ENCODE results near the gene UFD1.

Gene UFD1, protein sequence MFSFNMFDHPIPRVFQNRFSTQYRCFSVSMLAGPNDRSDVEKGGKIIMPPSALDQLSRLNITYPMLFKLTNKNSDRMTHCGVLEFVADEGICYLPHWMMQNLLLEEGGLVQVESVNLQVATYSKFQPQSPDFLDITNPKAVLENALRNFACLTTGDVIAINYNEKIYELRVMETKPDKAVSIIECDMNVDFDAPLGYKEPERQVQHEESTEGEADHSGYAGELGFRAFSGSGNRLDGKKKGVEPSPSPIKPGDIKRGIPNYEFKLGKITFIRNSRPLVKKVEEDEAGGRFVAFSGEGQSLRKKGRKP

DNA sequence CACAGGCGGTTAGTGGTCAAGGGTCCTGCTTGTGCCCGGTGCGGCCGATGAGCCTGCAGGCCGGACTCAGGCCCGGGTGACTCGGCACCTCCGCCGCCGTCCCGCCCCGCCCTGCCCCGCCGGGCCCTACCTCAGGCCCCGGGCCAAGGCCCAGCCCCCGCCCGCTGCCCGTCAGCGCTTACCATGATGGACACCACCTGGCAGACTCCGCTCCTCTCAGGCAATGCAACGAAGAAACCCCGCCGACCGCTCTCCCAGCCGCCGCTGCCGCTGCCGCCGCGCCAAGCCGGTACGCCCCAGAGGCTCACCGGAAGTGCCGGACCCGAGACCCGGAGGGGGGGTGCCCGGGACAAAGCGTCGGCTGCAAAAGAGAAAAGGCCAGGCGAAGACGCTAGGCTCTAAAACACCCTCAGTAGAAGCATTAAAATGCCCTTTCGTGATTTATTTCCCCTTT, at the start of gene UFD1:
Gene UFD1 (minus strand): TSS at position 293 of the 454 bp plus-strand sequence. CDS start 108 bp downstream, at position 185.
- peak; percentile 82 for DNase-seq (ENCODE audit: low spot score)

DNA sequence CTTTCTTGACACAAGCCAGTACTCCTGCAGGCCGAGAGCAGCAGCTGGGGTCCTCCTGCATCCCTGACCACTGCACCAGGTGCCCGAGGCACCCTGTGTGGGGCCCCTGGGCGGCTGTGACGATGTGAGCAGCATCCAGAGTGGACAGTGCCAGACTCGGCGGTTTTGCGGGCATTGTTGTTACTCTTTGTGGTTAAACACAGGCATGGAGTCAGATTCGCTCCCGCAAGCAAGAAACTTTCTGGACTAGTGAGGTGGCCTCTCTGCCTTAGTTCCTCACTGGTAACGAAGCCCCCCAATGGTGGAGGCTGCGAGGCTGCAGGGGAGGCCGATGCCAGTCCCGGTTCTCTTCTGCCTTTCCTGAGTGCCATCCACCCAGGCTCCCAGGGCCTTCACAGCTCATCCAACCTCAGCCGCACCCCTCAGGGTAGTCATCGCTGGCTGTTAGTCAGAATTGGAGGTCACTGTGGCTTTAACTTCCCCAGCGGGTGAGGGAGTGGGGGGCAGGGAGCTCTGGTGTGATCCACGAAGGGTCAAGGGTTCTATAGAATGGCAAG, 48.9 kb upstream of the UFD1 start:
- DNase-seq (ENCODE audit: low spot score): no peak

DNA sequence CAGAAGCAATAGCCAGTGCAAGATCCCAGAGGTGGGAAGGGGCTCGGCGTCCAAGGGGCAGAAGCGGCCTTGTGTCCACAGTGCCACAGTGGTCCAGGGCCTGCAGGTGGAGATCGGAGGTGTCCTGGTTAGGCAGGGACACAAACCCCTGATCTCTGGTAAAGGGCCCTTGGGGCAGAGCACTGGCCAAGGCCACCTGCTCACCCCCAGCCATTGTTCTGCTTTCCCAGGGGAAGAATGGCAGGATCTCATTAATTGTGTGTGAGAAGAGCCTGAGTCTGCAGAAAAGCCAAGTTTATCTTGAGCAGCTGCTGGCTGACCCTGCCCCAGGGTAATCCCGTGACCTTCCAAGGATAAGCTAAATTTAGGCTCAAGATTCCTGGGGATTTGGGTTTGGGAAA, 48.3 kb upstream of the UFD1 start:
- no peak for DNase-seq (ENCODE audit: low spot score)

DNA sequence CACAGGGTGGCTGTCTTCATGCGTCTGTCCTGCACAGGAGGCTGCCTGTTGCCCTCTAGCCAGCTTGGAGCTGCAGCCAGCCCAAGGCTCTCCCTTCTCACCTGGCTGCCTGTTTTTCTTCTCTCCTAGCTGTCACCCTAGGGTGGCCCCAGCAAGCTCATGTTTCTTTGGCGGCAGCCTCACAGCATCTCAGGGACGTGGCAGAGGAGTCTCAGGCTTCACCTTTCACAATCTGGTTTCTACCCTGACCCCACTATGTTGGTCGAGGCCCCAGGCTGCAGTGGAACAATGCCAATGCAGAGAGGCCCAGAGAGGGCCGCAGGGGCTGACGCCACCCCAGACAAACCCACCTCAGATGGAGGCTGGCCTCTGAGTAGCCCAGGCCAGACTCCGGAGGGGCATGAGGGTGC, 47.7 kb upstream of the UFD1 start:
- DNase-seq (ENCODE audit: low spot score): no peak

DNA sequence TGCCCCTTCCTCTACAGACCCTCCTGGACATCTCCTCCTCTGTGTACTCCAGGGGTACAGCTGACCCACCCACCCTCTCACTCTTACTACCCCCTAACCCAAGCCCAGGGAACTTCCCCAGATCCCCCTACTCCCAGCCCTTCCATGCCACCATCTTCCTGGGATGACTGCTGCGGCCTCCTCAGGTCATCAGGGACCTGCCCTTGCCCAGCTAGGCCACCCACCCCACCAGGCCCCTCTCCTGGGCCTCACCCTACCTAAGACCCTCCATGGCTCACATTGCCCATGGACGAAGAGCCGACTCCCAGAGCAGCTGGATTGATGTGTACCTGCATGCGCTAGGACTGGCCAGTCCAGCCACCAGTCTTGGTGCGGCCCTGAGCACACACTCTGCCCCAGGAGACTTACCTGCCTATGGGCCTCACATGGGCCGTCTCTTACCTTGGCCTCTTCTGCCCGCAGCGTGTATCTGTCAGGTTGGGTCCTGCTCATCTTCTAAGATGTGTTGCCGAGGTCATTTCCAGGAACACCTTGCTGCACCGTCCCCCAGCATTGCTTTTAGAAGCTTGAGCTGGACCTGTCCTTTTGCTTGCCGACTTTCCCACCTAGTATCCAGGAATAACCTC, 47.2 kb upstream of the UFD1 start:
- DNase-seq (ENCODE audit: low spot score): no peak

DNA sequence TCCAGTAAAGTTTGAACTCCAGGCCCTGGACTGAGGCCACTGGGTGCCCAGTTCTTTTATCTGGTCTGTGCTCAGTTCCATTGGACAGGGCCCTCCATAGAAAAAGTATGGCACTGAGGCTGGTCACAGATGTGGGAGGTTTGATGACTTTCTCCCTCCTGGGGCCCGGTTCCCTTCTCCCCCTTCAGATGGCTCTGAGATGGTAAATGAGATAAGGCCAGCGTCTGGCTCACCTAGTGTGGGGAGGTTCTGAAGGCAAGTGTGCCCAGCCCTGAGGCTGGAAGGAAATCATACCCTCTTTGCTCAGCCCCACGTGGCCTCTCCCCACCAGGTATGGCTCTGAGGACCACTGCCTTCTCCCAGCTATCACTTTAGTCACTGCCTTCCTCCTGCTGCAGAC, 46.7 kb upstream of the UFD1 start:
- no peak for DNase-seq (ENCODE audit: low spot score)

DNA sequence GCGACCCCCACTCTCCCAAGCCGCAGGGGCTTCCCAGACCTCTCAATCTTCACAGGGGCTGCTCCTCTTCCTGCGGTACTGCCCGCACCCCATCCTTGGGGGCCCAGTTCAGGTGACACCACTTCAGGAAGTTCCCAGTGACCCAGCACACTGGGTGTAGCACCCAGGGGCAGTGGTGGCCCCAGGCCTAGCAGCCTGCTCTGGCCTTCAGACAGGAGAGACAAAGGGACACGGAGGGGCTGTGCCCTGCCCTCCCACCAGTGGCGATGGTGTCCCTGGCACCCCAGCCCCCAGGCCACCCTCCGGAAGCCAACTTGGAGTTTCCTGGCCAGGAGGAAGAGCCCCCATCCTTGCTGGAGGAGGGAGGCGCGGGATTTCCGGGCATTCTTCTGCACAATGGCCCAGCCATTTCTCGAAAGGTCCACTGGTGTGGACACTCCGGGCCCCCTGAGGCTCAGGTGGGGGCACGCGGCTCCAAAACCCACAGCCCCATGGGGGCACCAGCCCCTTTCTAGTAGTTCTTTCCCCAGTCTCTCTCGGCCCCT, 46.2 kb upstream of the UFD1 start:
- DNase-seq (ENCODE audit: low spot score): no peak

DNA sequence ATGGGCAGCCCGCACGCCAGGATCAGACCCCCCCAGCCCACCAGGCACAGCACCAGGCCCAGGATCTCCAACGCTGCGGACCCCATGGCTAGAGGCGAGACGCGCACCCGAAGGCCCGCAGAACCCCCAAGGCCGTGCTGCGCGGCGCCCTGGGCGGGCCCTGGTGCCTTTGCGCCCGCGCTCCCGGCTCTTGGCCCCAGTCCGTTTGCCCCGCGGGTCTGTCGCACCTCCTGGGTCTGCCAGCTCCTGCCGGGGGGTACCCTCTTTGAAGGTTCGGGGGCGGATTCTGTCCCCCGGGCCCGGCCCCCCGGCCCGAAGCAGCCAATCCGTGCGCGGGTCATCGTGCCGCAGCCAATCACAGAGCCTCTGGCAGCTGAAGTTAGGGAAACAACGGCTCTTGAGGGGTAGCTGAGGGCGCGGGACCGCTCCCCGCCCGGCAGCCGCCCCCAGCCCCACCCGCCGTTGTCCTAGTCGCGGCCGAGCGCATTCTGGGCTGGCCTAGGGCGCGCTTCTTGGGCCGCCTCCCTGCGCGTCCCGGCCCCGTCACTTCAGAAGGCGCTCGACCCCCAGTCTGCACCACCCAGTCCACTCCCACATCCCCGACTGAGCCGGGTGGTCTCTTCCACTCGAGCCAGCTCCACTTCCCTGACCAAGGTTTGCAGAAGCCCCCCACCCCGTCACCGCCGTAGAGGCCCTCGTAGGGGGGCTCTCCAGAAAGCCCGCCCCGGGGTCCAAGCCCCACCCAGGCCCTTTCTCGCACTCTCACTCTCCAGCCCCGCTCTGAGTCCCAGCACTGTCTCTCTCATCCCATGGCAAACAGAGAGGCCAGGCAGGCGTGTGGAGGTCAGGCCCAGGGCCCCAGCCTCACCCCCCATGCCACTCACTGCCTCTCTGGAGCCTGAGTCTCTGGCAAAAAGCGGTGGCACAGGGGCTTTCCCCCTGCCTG, 45.5 kb upstream of the UFD1 start, which contains the start of gene CLDN5:
Gene CLDN5 (minus strand): TSS at position 241 of the 946 bp plus-strand sequence. CDS start 155 bp downstream, at position 86.
- DNase-seq (ENCODE audit: low spot score): no peak

DNA sequence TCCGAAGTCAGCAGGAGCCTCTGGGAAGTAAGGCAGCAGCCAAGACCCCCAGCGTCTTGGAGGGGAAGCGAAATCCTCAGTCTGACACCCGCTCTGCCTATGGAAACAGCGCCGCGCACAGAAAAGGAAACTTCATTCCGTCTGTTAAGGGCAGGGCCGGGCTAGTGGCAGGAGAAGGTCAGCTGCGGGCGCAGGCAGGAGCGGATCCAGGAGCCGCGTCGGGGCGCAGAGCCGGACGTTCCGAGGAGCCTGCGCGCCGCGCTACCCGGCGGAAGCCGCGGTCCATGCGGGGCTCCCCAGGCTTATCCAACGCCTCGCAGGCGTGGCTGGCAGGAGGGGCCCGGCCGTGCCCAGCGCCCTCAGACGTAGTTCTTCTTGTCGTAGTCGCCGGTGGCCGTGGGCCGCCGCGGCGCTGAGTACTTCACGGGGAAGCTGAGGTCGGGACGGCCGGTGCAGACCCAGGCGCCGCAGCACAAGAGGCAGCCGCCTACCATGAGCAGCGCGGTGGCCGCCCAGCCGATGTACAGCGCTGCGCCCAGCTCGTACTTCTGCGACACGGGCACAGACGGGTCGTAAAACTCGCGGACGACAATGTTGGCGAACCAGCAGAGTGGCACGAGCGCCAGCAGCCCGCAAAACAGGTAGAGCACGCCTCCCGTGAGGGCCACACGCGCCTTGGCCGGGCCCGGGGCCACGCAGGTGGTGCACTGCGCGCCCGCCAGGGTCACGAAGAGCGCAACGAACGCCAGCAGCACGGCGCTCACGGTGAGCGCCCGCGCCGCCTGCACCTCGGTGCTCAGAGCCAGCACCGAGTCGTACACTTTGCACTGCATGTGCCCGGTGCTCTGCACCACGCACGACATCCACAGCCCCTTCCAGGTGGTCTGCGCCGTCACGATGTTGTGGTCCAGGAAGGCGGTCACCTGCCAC, 44.5 kb upstream of the UFD1 start:
- no peak for DNase-seq (ENCODE audit: low spot score)

DNA sequence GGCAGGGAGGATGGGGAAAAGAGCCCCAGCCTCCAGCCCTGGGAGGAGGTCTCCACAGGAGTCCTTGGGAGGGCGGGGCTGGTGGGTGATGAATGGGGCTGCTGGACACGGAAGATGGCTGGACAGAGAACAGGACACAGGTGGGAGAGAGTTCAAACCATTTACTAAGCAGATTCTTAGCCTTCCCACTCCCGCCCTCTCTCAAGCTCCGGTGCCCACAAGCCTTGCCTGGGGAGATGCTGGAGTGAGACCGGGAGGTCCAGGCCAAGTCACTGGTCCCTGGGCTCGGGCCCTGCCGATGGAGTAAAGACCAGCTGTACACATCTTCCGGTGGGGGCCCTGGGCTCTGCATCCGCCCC, 43.9 kb upstream of the UFD1 start:
- DNase-seq (ENCODE audit: low spot score): no peak

DNA sequence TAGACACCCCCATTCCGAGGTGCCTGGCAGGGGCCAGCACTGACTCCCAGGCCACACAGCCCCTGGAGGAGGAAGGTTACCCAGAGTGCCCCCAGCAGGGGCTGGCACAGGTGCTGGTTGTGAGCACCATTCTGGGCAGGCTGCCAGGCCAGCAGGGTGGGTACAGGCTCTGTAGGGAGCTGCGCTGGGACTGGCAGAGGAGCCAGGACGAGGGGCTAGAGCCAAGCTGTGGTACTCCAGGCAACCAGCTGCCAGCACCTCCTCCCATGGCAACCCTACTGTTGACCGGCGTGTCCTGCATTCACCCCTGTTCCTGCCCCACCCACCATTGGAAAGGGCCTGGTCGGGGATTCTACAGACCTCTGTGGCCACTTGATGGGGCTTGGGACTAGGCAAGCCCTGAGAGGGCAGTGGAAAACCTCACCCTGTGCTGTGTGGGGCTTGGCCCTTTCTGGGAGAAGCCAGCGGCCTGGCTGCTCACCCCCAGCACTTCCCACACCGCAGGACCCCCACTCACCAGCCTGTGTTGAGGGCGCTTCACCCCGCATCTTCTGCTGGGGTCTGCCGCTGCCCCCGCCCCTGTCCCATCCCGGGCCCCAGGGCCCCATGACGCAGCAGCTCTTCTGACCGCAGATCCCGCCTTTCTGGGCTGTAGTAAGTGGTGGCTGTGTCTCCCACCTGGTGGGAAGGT, 43.3 kb upstream of the UFD1 start:
- DNase-seq (ENCODE audit: low spot score): no peak

DNA sequence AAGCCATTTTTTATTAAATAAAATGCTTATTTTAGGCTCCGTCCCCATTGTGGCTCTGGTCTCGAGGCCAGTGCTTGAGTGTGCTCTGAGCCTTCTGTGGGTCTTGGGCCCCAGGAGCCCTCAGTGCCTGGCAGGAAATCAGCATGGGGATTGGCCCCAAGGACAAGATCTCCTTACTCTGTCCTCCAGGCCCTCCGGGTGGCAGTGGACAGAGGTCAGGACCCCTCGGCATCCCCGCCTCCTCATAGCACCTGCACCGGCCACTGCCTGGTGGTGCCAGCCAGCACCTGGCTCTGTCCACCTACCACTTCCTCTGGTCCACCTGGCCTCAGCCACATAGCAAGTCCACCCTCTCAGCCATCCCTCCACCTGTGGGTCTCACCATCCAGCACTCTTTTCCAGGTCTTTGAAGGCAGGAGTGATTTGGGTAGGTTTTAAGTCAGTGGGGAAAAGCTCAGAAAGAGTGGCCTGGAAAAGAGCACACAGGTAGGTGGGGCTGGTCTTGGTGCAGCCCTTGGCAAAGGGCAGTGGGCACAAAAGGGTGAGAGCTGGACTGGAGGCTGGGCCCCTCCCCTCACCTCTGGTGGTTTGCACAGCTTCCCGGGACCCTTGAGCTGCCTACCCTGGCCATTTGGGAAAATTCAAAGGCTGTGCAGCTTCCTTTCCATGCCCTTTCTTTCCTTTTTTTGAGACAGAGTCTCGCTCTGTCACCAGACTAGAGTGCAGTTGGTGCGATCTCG, 41.7 kb upstream of the UFD1 start:
- no peak for DNase-seq (ENCODE audit: low spot score)

DNA sequence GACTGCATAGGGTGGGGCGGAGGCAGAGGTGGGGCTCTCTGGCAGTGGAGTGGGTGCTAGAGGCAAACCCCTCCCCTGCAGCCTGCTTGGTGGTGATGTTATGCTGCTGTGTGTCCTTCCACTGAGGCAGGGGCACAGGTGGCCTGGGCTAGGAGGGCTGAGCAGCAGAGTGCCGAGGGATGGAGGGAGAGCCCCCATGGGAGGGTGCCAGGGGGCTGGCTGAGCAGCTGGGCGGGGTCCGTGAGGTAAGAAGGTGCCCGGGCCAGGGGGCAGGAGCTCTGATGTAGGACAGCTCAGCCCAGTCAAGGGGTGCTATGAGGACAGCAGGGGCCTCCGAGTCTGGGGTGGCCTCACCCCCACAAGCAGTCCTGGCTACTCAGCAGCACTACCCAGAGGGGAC, 41.0 kb upstream of the UFD1 start:
- DNase-seq (ENCODE audit: low spot score): no peak

DNA sequence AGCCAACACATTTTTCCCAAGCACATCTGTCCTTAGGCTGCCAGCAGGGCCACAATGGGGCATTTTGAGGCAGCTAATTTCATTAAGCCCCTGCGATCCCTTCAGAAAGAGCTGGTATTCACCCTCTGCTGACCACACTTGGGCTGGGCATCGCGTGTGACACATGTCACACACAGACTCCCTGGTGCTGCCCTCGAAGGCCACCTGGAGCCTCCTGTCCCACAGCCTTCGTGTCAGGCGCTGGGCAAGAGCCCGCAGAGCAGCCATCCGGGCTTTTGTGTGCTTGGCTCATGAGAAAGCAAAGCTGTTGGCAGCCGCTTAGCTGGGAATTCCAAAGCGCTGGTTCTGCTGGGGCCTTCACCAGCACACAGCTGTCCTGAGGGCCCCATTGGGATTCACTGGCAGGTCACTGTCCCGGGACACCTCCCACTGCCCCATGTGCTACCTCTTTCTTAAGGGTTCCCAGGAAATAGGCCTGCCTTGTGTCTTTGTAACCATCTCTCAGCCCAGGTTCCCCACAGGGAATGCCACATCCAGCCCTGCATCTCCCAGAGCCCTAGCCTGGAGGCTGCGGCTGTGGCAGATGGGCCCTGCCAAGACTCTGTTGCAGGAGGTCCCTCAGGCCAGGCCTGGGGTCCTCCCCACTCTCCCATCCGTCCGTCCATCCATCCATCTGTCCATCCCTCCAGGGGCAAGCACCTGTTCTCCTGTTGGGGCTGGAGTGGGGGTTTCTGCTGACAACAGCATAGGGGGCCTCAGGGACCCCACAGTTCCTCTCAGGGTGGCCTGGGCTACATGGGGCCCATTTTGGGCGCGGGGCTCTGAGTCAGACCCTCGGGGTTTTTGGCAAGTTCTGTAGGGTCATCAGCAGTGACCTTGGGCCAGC, 40.3 kb upstream of the UFD1 start:
- no peak for DNase-seq (ENCODE audit: low spot score)

DNA sequence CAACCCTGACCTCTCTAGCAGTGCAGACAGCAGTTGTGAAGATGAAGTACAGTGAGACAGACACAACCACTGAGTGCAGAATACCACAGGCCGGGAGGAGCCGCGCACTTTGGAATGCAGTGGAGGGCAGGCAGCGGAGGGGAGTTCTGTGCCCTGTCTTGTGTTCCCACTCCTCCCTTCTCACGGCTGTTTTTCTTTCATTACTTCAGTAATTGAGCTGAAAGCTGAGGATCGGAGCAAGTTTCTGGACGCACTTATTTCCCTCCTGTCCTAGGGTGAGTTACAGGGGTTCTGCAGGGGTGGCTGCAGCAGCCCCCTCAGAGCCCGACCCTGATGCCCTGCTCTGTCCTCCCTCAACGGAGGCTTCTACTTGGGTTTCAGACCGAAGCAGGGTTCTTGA, 39.6 kb upstream of the UFD1 start:
- no peak for DNase-seq (ENCODE audit: low spot score)

DNA sequence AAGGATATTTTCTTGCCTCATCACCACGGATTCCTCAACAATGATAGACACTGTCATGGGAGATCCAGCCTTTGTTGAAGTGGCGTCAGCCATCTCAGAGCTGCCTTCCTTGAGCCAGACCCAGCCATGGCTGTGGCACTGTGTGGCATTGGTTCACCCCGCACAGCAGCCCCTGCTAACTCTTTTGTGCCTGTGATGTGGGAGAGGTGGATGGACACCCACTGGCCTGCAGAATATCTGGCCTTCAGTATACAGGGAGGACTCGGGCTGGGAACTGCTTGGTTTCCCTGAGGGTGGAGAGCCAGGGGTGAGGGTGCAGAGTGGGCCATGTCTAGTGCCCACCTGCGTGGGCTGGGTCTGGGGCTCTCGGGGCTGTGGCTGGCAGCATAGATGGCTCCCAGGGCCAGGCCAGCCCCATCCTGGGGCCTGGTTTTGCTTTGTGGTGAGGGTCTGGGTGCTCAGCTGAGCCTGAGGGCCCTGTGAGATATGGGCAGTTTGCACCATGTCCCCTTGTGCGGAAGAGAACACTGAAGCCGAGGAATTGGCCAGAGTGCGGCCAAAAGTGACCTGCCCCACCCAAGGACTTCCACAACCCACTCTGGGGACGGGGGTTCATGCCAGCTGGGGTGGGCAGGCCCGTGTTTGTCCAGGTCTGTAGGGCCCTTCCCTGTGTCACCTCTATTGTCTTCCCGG, 39.1 kb upstream of the UFD1 start:
- no peak for DNase-seq (ENCODE audit: low spot score)

DNA sequence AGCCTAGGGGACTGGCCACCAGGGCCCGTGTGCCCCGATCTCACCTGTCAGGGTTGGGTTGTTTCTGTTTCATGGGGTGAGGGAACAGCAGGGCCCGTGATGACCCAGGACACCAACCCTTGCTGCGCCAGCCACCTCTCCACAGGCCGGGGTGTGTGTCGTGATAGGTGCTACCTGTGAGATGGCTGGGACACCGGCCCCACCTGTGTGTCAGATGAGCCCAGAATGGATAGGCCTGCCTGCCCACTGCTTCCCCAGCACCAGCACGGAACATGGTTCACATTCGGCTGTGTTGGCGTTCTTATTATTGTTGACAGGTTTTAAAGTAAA, 38.1 kb upstream of the UFD1 start:
- DNase-seq (ENCODE audit: low spot score): no peak

Measured in activated CD4-positive, alpha-beta T cell treated with anti-CD3 and anti-CD28 coated beads, Interleukin-2, Interleukin-4, amounts not matched to agents 100 ng/mL and 50 ng/mL, durations not matched to agents 16 hours and 8 hours (primary cell).